ENCODE data around the gene ADAMTS3. TPM values are rescaled to one million over a fixed set of nuclear protein-coding genes. Genes with fewer than 3 reads are reported as not detected.

ADAMTS3 gene
- total and polyA plus RNA-seq, 2 of the 13 experiments (the other 11 are each of a cell fraction or from before 2014, with no cell fraction given): not detected

- no TSS peak for BruUV-seq (replicated peaks)
- Histone ChIP-seq H3K36me3 (replicated peaks in 1 of 2; ENCODE audit: control insufficient read depth in 1 of 2, insufficient read depth in 2 of 2, low read length in 2 of 2) (no peaks in the 10 kb centered on the region), H2AFZ (ENCODE audit: low read length) (no peak overlapping the region), H3K27me3 (ENCODE audit: control insufficient read depth in 1 of 2, insufficient read depth in 2 of 2, low read length in 2 of 2) (no peaks in the 10 kb centered on the region; a peak in 1 of 5 replicates), H4K20me1 (ENCODE audit: insufficient read depth, low read length) (no peaks in the 10 kb centered on the region), H3K9ac (ENCODE audit: insufficient read depth, low read depth, low read length) (no peak overlapping the region), H3K4me3 (replicated peaks in 1 of 3; ENCODE audit: insufficient read depth in 1 of 3, low read depth in 2 of 3, low read length in 3 of 3) (no peak overlapping the region), H3K4me2 (ENCODE audit: low read depth, low read length) (no peak overlapping the region), H3K4me1 (ENCODE audit: insufficient read depth, low read length) (no peaks in the 10 kb centered on the region), H3K79me2 (ENCODE audit: insufficient read depth, low read length) (no peaks in the 10 kb centered on the region), H3K27ac (ENCODE audit: extremely low read length, insufficient read depth, low read length) (no peak overlapping the region), H3K9me3 (ENCODE audit: low read length) (no peaks in the 10 kb centered on the region)
- ATAC-seq (no peak), FAIRE-seq (no peak), DNase-seq (ENCODE audit: low spot score) (no peak)
- POLR2A ChIA-PET: no interaction called here
- WGBS (ENCODE audit: low lambda C conversion rate): 2% methylated on average over 6 of the region's 6 CpGs
- TF ChIP-seq HINFP (CRISPR knock-in tag; IDR thresholded peaks at IDR 0.05; ENCODE audit: low read depth): no peak
- CTCF ChIA-PET (ENCODE audit: low intra/inter-chr PET ratio, low total read pairs): no interaction called here
- intact Hi-C loops (cut with micrococcal nuclease; ENCODE audit: unreplicated experiment): no loop called here
- in situ Hi-C loops (cut with HindIII; ENCODE audit: extremely low pct_ligation_motif_present, low pct_unique_long_range_greater_than_20kb): no loop called here
Measured at GRCh38 chr4:72360075-72360474, 208.9 kb downstream of the ADAMTS3 start.

GRCh38 chr4:72358483-72358882 lies 210.5 kb downstream of the ADAMTS3 start:
- 2% methylated on average over 2 of the region's 2 CpGs for WGBS (ENCODE audit: low lambda C conversion rate)
- Histone ChIP-seq H2AFZ (ENCODE audit: low read length) (no peak overlapping the region), H3K79me2 (ENCODE audit: insufficient read depth, low read length) (no peaks in the 10 kb centered on the region), H3K9ac (ENCODE audit: insufficient read depth, low read depth, low read length) (no peak overlapping the region), H3K9me3 (ENCODE audit: low read length) (no peaks in the 10 kb centered on the region), H3K4me3 (replicated peaks in 1 of 3; ENCODE audit: insufficient read depth in 1 of 3, low read depth in 2 of 3, low read length in 3 of 3) (no peak overlapping the region), H3K36me3 (replicated peaks in 1 of 2; ENCODE audit: control insufficient read depth in 1 of 2, insufficient read depth in 2 of 2, low read length in 2 of 2) (no peaks in the 10 kb centered on the region), H4K20me1 (ENCODE audit: insufficient read depth, low read length) (no peaks in the 10 kb centered on the region), H3K4me2 (ENCODE audit: low read depth, low read length) (no peak overlapping the region), H3K27ac (ENCODE audit: extremely low read length, insufficient read depth, low read length) (no peak overlapping the region), H3K27me3 (ENCODE audit: control insufficient read depth in 1 of 2, insufficient read depth in 2 of 2, low read length in 2 of 2) (no peaks in the 10 kb centered on the region), H3K4me1 (ENCODE audit: insufficient read depth, low read length) (no peaks in the 10 kb centered on the region)
- CTCF ChIA-PET (ENCODE audit: low intra/inter-chr PET ratio, low total read pairs): no interaction called here
- in situ Hi-C loops (cut with HindIII; ENCODE audit: extremely low pct_ligation_motif_present, low pct_unique_long_range_greater_than_20kb): no loop called here
- ATAC-seq: no peak
- TF ChIP-seq IKZF4 (CRISPR knock-in tag; IDR thresholded peaks at IDR 0.05; ENCODE audit: borderline replicate concordance, low read depth, not compliant biosample characterization) (no peak), CEBPB (IDR thresholded peaks at IDR 0.05; ENCODE audit: borderline replicate concordance, low read depth, low read length) (peak; percentile 55; the same call in 1 of the 2 replicates)
- FAIRE-seq: no peak
- intact Hi-C loops (cut with micrococcal nuclease; ENCODE audit: unreplicated experiment): no loop called here
- no peak for DNase-seq (ENCODE audit: low spot score)
- POLR2A ChIA-PET: no interaction called here
- BruUV-seq (replicated peaks): no TSS peak

All from HepG2 (cell line).